Testis (tissue), 3 donors: Measurements from ENCODE around the gene EXOG. TPM values are rescaled to one million over a fixed set of nuclear protein-coding genes. Genes with fewer than 3 reads are reported as not detected.

Source experiments
- DNase-seq: peaks from one replicate; pipeline ENCODE4 v3.0.0-alpha.2; 2019
- H3K27ac ChIP-seq, 2 donors: fragments of 200-600 bp; sonication (generic); one replicate each; pipeline ENCODE4 v1.5.1; 2019
- H3K27me3 ChIP-seq: fragments of 200-600 bp; sonication (generic); one replicate; pipeline ENCODE4 v1.5.1; 2019
- H3K36me3 ChIP-seq: fragments of 200-600 bp; sonication (generic); one replicate; pipeline ENCODE4 v1.5.1; 2017; ENCODE audit warnings: low read depth; ENCODE audit errors: missing control alignments
- H3K4me1 ChIP-seq: fragments of 200-600 bp; sonication (generic); one replicate; pipeline ENCODE4 v1.5.1; 2019
- H3K4me3 ChIP-seq, 2 donors: fragments of 200-600 bp; sonication (generic); one replicate each; pipeline ENCODE4 v1.5.1; 2017 to 2019
- H3K9me3 ChIP-seq: fragments of 200-600 bp; sonication (generic); one replicate; pipeline ENCODE4 v1.5.1; 2017
- POLR2A ChIP-seq: fragments of 450-650 bp; IDR thresholded peaks from one replicate; pipeline ENCODE4 v1.6.1; 2017; ENCODE audit warnings: antibody characterized with exemption, mild to moderate bottlenecking, moderate library complexity
- WGBS, 2 donors: methylation state at CpG; one replicate each; pipeline ENCODE4 v1.1.5; 2018; 5-methylcytosine and 5-hydroxymethylcytosine counted together
- intact Hi-C: fragments of 100-400 bp; cut with DNase I; formaldehyde crosslinking; loops from one replicate; pipeline ENCODE4 v1.15.1; 2023; ENCODE audit warnings: low total_unique reads
- polyA plus RNA-seq: library from polyadenylated mRNA; stranded (reverse); fragments of 350-450 nt; fragmentation: Illumina TruSeq; extraction: RNeasy Lipid Tissue Mini Kit (QIAGEN cat#74804); gene quantifications from one replicate; pipeline ENCODE4 v1.2.3, GENCODE V29; 2014; ENCODE audit warnings: low read depth, low replicate concordance; ENCODE audit not compliant: insufficient read depth
- total RNA-seq, 2 donors: library from RNA; depleted of rRNA; stranded (reverse); fragments of >200 nt; gene quantifications; one replicate each; pipeline ENCODE4 v1.2.3, GENCODE V29; 2016
- TF ChIP-seq, protein P1 (sequence below), 3 experiments: fragments of 450-650 bp in 2 of 3; fragments of 200-600 bp in 1 of 3; sonication (generic) in 1 of 3; IDR thresholded peaks; one replicate each; pipeline ENCODE4 v1.5.1; 2016 to 2019; ENCODE audit warnings: antibody characterized with exemption in 3 of 3, mild to moderate bottlenecking in 2 of 3, moderate library complexity in 1 of 3

The EXOG gene
- total and polyA plus RNA-seq, 3 donors from 2014 or later, result 14.8 to 17.3 (median 15.7) TPM

DNA sequence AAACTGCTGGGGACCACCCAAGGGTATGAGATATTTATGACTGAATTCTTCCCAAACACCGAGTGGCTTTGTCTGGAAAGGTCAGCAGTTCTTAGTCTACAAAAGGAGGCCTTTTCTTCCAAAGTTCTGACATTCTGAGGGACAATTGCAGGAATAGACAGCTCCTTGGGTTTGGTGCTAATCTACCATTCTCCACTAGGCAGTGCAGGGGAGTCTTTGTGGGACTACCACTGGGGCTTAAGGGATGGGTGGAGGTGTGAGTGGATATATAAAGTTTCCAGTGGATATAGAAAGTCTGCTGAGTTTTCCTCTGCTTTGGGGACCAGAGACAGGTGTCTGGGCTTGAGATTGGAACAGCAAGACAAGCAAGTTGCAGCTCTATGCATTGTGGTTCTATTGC lies 62.7 kb downstream of the EXOG start:
- H3K4me1 ChIP-seq, result no peaks in the 10 kb centered on the region
- WGBS, 2 donors, result 57 to 62% methylated on average over 1 of the region's 1 CpG
- no peaks in the 10 kb centered on the region for H3K36me3 ChIP-seq
- DNase-seq, result no peak
- H3K27me3 ChIP-seq, result no peaks in the 10 kb centered on the region
- TF ChIP-seq, protein P1, sequence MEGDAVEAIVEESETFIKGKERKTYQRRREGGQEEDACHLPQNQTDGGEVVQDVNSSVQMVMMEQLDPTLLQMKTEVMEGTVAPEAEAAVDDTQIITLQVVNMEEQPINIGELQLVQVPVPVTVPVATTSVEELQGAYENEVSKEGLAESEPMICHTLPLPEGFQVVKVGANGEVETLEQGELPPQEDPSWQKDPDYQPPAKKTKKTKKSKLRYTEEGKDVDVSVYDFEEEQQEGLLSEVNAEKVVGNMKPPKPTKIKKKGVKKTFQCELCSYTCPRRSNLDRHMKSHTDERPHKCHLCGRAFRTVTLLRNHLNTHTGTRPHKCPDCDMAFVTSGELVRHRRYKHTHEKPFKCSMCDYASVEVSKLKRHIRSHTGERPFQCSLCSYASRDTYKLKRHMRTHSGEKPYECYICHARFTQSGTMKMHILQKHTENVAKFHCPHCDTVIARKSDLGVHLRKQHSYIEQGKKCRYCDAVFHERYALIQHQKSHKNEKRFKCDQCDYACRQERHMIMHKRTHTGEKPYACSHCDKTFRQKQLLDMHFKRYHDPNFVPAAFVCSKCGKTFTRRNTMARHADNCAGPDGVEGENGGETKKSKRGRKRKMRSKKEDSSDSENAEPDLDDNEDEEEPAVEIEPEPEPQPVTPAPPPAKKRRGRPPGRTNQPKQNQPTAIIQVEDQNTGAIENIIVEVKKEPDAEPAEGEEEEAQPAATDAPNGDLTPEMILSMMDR (IDR thresholded peaks at IDR 0.05), result no peak
- TF ChIP-seq POLR2A, result no peak
- no peak overlapping the region for H3K4me3 ChIP-seq
- no peaks in the 10 kb centered on the region for H3K9me3 ChIP-seq
- intact Hi-C loops, result no loop called here
- H3K27ac ChIP-seq, result no peak overlapping the region

DNA sequence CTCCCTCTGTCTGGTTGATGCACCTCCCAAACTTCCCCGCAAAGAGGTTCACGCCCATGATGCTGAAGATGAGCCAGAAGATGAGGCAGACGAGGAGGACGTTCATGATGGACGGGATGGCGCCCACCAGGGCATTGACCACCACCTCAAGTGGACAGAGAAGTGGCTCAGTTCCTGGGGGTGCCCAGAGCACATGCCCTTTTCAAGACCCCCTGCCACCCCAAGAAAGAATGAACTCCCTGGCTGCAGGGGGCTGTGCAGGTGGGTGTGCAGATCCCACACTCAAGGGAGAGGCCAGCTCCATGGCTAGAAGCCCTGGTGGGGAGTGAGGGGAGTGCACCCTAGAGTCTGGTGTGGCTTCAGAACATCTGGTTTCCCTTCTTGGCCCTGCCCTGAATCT lies 64.1 kb downstream of the EXOG start:
- no peaks in the 10 kb centered on the region for H3K9me3 ChIP-seq
- WGBS, 2 donors, result 92 to 96% methylated on average over 6 of the region's 6 CpGs
- TF ChIP-seq, protein P1 (IDR thresholded peaks at IDR 0.05), result no peak
- TF ChIP-seq POLR2A, result no peak
- no peaks in the 10 kb centered on the region for H3K27me3 ChIP-seq
- no peak for DNase-seq
- no peaks in the 10 kb centered on the region for H3K36me3 ChIP-seq
- no peaks in the 10 kb centered on the region for H3K4me1 ChIP-seq
- no peak overlapping the region for H3K4me3 ChIP-seq
- H3K27ac ChIP-seq, result no peak overlapping the region
- intact Hi-C loops, result no loop called here

DNA sequence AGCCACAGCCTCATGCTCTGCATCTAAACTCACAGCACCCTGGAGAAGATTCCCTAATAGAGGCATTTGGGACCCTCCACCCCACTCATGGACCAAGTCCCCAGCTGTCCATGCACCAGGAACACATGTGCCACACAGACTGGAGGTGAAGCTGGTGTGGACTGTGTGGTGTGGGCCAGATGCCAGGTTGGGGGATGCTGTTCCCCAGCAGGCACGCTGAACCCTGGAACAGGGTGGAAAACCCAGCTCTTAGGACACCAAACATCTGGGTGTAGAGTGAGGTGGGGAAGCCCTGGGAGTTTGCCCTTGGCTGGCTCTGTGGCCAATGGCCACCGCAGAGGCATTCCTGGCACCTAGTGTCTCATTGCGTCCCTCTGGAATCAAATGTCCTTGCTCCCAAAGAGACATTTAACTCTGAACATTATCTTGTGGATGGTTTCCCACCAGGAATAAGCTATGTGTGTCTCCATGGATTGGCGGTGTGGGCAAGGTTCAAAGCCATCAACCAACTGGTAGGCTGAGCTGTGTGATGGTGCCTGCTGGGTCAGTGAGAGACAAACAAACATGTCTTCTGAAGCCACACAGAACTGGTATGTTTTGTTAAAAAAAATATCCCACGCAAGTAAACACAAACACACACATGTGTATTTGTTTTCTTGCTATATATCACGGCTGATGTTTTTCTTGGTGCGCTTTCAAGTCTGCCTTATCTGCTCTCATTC lies 65.0 kb downstream of the EXOG start:
- Histone ChIP-seq H3K4me3 (no peak overlapping the region), H3K27me3 (no peaks in the 10 kb centered on the region), H3K36me3 (no peaks in the 10 kb centered on the region), H3K9me3 (no peaks in the 10 kb centered on the region), H3K4me1 (no peaks in the 10 kb centered on the region), H3K27ac (no peak overlapping the region)
- DNase-seq, result no peak
- TF ChIP-seq, protein P1 (IDR thresholded peaks at IDR 0.05), result no peak
- TF ChIP-seq POLR2A, result no peak
- 85 to 92% methylated on average over 5 to 7 of the region's 7 CpGs for WGBS, 2 donors
- intact Hi-C loops, result no loop called here

DNA sequence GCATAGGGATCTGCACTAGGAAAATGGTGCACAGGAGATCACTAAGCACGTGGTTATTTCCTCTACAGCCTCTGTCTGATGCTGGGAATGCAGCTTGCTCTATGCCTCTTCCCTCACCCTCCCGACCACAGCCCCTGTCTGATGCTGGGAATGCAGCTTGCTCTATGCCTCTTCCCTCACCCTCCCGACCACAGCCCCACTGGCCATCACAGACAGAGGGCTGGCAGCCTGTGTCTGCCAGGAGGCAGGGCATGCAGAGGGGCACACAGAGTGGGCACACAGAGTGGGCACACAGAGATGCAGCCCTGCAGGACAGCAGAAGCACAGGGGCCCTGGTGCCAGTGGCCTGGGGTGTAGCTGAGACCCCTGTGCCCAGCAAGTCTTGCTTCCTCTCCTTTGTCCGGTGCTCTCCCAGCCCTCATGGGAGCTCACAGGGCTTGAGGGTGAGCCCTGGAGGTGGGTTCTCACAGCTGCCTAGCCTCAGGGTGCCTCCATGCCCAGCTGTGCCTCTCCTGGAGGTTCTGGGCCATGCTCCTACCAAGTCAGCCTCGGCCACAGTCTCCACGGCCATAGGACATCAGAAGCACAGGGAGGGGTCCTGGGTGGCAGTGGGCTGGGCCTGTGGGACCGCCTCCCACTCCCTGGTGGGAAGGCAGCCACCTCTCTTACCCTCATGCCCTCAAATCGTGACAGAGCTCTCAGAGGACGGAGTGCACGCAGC lies 65.8 kb downstream of the EXOG start:
- TF ChIP-seq POLR2A, result no peak
- TF ChIP-seq, protein P1 (IDR thresholded peaks at IDR 0.05), result no peak
- Histone ChIP-seq H3K9me3 (no peaks in the 10 kb centered on the region), H3K4me1 (no peaks in the 10 kb centered on the region), H3K36me3 (no peaks in the 10 kb centered on the region), H3K27me3 (no peaks in the 10 kb centered on the region), H3K4me3 (no peak overlapping the region), H3K27ac (no peak overlapping the region)
- WGBS, 2 donors, result 80 to 83% methylated on average over 5 to 10 of the region's 10 CpGs
- DNase-seq, result no peak
- intact Hi-C loops, result no loop called here
